Thoracic aorta (tissue), 2 donors: ENCODE measurements around the gene ACE. TPM values are rescaled to one million over a fixed set of nuclear protein-coding genes. Genes with fewer than 3 reads are reported as not detected.

ENCODE experiments used
- ATAC-seq: fragments of 150-250 bp; one replicate; pipeline ENCODE4 v1.8.0; 2017; ENCODE audit warnings: low read depth; ENCODE audit not compliant: insufficient number of reproducible peaks, low FRiP score
- DNase-seq: peaks from one replicate; pipeline ENCODE4 v3.0.0-alpha.2; 2020; ENCODE audit warnings: low spot score
- H3K27ac ChIP-seq, 2 donors: fragments of 200-600 bp; sonication (generic); 1 replicate in 1 of 2; 2 replicates in 1 of 2; pipeline ENCODE4 v1.5.1; 2016; ENCODE audit warnings: mild to moderate bottlenecking in 2 of 2, moderate library complexity in 2 of 2
- H3K27me3 ChIP-seq: fragments of 200-600 bp; sonication (generic); replicated peaks from 2 replicates; pipeline ENCODE4 v1.6.0; 2016; ENCODE audit warnings: mild to moderate bottlenecking; ENCODE audit not compliant: insufficient read depth
- H3K36me3 ChIP-seq: fragments of 200-600 bp; sonication (generic); one replicate; pipeline ENCODE4 v1.5.1; 2016
- H3K4me1 ChIP-seq, 2 donors: fragments of 200-600 bp; sonication (generic); 1 replicate in 1 of 2; 2 replicates in 1 of 2; pipeline versions ENCODE4 v1.5.1 to v1.6.0; 2016; ENCODE audit warnings: low read depth in 2 of 2, mild to moderate bottlenecking in 1 of 2; ENCODE audit not compliant: control insufficient read depth in 1 of 2
- H3K4me3 ChIP-seq: fragments of 200-600 bp; sonication (generic); 2 replicates; pipeline ENCODE4 v1.5.1; 2016; ENCODE audit warnings: mild to moderate bottlenecking
- H3K9me3 ChIP-seq: fragments of 200-600 bp; sonication (generic); 2 replicates; pipeline ENCODE4 v1.5.1; 2016
- CTCF ChIP-seq: fragments of 200-600 bp; sonication (generic); IDR thresholded peaks from one replicate; pipeline ENCODE4 v1.5.1; 2019; ENCODE audit warnings: antibody characterized with exemption
- total RNA-seq, 2 donors: library from RNA; depleted of rRNA; stranded (reverse); fragments of >200 nt; gene quantifications; one replicate each; pipeline versions ENCODE4 v1.1.0 to v1.2.3, GENCODE V29; 2016

Gene ACE
- total RNA-seq, 2 donors from 2014 or later: 5.4 to 16.5 TPM

- no peaks in the 10 kb centered on the region for H3K9me3 ChIP-seq
- no peak overlapping the region for H3K27ac ChIP-seq
- peaks cover 0 to 3% of the 10 kb centered on the region in 2 donors for H3K4me1 ChIP-seq
- DNase-seq (no peak), ATAC-seq (no peak)
- H3K36me3 ChIP-seq: no peaks in the 10 kb centered on the region
- H3K27me3 ChIP-seq: no peaks in the 10 kb centered on the region
- no peak overlapping the region for H3K4me3 ChIP-seq
- TF ChIP-seq CTCF: no peak
Observed at GRCh38 chr17:63542942-63543821, 66.3 kb downstream of the ACE start.

GRCh38 chr17:63543822-63544420, 67.1 kb downstream of the ACE start:
- no peak for DNase-seq
- ATAC-seq: no peak
- no peaks in the 10 kb centered on the region for H3K36me3 ChIP-seq
- H3K27ac ChIP-seq: no peak overlapping the region
- H3K4me3 ChIP-seq: no peak overlapping the region
- no peak for TF ChIP-seq CTCF
- no peaks in the 10 kb centered on the region for H3K9me3 ChIP-seq
- no peaks in the 10 kb centered on the region for H3K27me3 ChIP-seq
- H3K4me1 ChIP-seq: peaks cover under 1% of the 10 kb centered on the region in 2 donors

GRCh38 chr17:63544467-63545301, 67.8 kb downstream of the ACE start:
- Histone ChIP-seq H3K27ac (no peak overlapping the region), H3K9me3 (no peaks in the 10 kb centered on the region), H3K36me3 (no peaks in the 10 kb centered on the region), H3K4me3 (no peak overlapping the region), H3K27me3 (no peaks in the 10 kb centered on the region), H3K4me1 (peaks cover 7 to 8% of the 10 kb centered on the region in 2 donors)
- DNase-seq (no peak), ATAC-seq (no peak)
- no peak for TF ChIP-seq CTCF

- Histone ChIP-seq H3K9me3 (no peaks in the 10 kb centered on the region), H3K36me3 (no peaks in the 10 kb centered on the region), H3K27ac (no peak overlapping the region), H3K27me3 (no peaks in the 10 kb centered on the region), H3K4me1 (peaks cover 10 to 11% of the 10 kb centered on the region in 2 donors), H3K4me3 (no peak overlapping the region)
- DNase-seq (no peak), ATAC-seq (no peak)
- TF ChIP-seq CTCF: no peak
Observed at GRCh38 chr17:63546308-63547082, 69.6 kb downstream of the ACE start.
